Measurements from ENCODE around the gene KRTAP4-11. TPM values are rescaled to one million over a fixed set of nuclear protein-coding genes. Genes with fewer than 3 reads are reported as not detected.
"Not testable (repeated sequence)": the region's sequence is repeated elsewhere in the genome, so short reads cannot be mapped to it uniquely, and the experiment has no call there.

Gene KRTAP4-11
- polyA plus RNA-seq, 4 donors = not detected

GRCh38 chr17:41125064-41125463 is 6.9 kb upstream of the KRTAP4-11 start:
- no peak for DNase-seq (ENCODE audit: low read depth in 4 of 4, low spot score in 2 of 4)

DNA sequence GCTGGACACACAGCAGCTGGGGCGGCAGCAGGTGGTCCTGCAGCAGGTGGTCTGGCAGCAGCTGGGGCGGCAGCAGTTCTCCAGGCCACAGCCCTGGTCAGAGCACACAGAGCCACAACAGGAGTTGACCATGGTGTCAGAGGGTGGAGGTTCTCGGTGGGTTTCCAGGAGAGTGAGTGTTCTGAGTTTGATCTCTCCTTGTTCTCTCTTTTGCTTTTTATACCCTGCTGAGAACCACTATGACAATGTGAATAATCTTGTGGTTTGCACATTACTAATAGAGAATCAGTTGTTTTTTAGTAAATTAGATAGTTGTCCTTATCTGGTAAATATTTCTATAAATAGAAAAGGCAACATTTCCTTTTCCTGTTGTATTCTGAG is 5.8 kb upstream of the KRTAP4-11 start, which contains the start of gene KRTAP4-12:
TSS of gene KRTAP4-12 (minus strand) at position 192 of the 381 bp plus-strand sequence. CDS start at position 132, 60 bp downstream.
- DNase-seq (ENCODE audit: low read depth in 4 of 4, low spot score in 2 of 4) = not testable (repeated sequence)

DNA sequence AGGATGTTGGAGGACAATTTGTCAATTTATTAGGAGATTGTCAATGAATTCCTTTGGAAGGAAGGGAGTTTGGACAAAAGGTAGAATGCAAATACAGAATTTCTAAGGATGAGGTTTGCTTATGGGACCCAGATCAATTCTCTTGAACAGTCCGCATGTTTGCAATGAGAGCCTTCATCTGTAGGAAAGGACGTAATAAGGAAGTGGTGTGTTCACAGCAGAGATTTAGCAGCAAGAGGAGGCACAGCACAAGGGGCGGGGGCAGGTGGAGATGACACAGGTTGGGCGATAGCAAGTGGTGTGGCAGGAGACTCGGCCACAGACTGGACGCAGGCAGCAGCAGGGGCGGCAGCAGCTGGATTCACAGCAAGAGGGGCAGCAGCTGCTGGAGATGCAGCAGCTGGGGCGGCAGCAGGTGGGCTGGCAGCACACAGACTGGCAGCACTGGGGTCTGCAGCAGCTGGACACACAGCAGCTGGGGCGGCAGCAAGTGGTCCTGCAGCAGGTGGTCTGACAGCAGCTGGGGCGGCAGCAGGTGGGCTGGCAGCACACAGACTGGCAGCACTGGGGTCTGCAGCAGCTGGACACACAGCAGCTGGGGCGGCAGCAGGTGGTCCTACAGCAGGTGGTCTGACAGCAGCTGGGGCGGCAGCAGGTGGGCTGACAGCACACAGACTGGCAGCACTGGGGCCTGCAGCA is 5.3 kb upstream of the KRTAP4-11 start:
- not testable (repeated sequence) for DNase-seq (ENCODE audit: low read depth in 4 of 4, low spot score in 2 of 4)

DNA sequence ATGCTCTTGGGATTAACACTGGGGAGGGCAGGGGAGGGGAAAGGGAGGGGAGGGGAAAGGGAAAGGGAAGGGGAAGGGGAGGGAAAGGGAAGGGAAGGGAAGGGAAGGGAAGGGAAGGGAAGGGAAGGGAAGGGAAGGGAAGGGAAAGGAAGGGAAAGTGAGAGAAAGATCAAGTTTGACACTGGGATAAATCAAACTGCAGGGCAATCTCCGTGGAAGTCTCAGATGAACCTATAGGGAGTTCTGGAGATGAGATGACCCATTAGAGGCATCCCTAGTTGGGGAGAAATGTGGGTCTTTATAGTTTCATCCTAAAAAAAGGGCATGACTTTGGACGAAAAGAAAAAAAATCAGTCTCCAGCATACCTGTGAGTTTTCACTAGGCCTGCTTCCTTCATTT is 3.6 kb upstream of the KRTAP4-11 start:
- DNase-seq (ENCODE audit: low read depth in 4 of 4, low spot score in 2 of 4) = no peak

DNA sequence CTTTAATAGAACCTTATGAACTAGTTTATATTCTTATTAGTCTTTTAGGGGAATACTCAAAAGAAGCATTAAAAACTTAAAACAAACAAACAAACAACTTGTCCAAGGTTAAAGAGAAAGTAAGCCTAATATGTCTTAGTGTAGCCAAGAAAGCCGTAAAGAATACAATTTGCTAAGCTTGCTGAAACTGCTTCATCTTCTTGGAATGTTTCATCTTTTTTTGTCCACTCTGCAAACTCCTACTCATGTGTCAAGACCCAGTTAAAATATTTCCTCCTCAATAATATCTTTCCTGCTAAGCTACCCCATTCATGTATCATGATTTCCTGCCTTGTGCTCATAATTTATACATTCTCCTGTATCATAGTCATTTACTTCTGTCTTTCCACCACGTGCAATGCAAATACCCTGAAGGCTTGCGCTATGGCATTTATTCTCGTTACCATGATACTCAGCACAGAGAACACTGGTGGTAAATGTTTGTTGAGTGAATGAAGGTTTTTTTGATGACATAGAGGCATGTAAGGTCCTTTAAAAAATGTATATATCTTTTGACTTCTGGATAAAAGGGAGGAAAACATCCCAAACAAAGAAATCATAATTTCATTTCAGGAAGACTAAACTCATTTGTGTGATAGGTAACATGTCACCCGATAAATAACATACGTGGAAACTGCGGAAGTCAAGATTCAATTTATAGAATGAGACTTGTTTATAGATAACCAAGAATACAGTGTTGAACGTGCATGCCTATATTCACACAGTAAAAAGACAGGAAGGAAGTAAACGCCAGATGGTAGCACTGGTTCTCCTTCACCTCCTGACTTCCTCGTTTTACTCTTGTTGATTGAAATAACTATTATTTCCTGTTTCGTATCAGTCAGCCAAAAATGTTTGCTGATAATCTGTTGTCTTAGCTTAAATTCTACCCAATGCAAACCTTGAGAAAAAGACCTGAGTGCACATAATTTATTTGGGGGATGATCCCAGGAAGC is 1.8 kb upstream of the KRTAP4-11 start:
- not testable (repeated sequence) for DNase-seq (ENCODE audit: low read depth in 4 of 4, low spot score in 2 of 4)

DNA sequence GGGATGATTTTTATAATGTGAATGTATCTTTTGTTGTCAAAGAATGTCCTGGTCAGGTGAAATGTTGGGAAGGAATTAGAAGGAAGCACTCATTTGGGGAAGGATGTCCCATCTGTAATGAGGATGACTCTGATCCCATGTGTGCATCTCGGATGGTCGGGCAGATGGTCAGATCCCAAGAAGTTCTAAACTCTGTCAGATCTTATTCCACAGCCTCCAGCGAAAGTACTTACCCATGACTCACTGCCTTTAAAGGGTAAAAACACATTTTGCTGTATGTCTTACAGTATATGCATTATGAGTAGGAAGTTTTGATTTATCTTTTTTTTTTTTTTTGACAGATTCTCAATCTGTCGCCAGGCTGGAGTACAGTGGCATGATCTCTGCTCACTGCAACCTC is 548 bp upstream of the KRTAP4-11 start:
- DNase-seq (ENCODE audit: low read depth in 4 of 4, low spot score in 2 of 4) = no peak

- DNase-seq (ENCODE audit: low read depth in 4 of 4, low spot score in 2 of 4) = no peak
Observed at GRCh38 chr17:41116297-41116696, 1.9 kb downstream of the KRTAP4-11 start.

GRCh38 chr17:41111151-41111885 is 6.9 kb downstream of the KRTAP4-11 start:
- DNase-seq (ENCODE audit: low read depth in 4 of 4, low spot score in 2 of 4) = no peak

- not testable (repeated sequence) for DNase-seq (ENCODE audit: low read depth in 4 of 4, low spot score in 2 of 4)
Observed at GRCh38 chr17:41108728-41109386, 9.3 kb downstream of the KRTAP4-11 start.

- no peak for DNase-seq (ENCODE audit: low read depth in 4 of 4, low spot score in 2 of 4)
Observed at GRCh38 chr17:41107941-41108450, 10.2 kb downstream of the KRTAP4-11 start.

DNA sequence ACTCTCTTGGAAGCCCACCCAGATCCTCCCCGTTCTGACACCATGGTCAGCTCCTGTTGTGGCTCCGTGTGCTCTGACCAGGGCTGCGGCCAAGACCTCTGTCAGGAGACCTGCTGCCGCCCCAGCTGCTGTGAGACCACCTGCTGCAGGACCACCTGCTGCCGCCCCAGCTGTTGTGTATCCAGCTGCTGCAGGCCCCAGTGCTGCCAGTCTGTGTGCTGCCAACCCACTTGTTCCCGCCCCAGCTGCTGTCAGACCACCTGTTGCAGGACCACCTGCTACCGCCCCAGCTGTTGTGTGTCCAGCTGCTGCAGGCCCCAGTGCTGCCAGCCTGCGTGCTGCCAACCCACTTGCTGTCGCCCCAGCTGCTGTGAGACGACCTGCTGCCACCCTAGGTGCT is 12.8 kb downstream of the KRTAP4-11 start, which contains the start of gene KRTAP4-9:
TSS of gene KRTAP4-9 (plus strand) at position 43 of the 400 bp plus-strand sequence. CDS start at position 43, 0 bp downstream.
- DNase-seq (ENCODE audit: low read depth in 4 of 4, low spot score in 2 of 4) = not testable (repeated sequence)

- DNase-seq (ENCODE audit: low read depth in 4 of 4, low spot score in 2 of 4) = not testable (repeated sequence)
Observed at GRCh38 chr17:41104386-41105038, 13.7 kb downstream of the KRTAP4-11 start.

- no peak for DNase-seq (ENCODE audit: low read depth in 4 of 4, low spot score in 2 of 4)
Observed at GRCh38 chr17:41103896-41104295, 14.3 kb downstream of the KRTAP4-11 start.

GRCh38 chr17:41101586-41102259 is 16.4 kb downstream of the KRTAP4-11 start, which contains the start of gene KRTAP4-16:
KRTAP4-16 (minus strand) TSS chr17:41102209; CDS start chr17:41102209, 0 bp downstream.
- no peak for DNase-seq (ENCODE audit: low read depth in 4 of 4, low spot score in 2 of 4)

GRCh38 chr17:41099682-41100480 is 18.3 kb downstream of the KRTAP4-11 start:
- not testable (repeated sequence) for DNase-seq (ENCODE audit: low read depth in 4 of 4, low spot score in 2 of 4)

- no peak for DNase-seq (ENCODE audit: low read depth in 4 of 4, low spot score in 2 of 4)
Observed at GRCh38 chr17:41098481-41098880, 19.7 kb downstream of the KRTAP4-11 start.

DNA sequence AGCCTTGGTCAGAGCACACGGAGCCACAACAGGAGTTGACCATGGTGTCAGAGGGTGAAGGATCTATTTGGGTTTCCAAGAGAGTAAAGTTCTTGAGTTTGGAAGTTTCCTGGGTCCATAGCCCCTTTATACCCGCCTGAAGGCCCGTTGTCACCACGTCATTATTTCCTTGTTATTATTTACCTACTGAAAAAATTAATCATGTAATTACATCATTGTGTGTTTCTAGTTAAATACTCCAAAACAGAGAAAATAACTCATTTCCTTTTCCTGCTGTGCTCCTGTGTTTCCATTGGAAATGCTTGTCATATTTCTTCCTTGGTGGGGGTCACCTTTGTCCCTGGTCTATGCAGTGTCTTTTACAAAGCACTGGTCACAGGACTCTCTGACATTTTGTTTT is 20.1 kb downstream of the KRTAP4-11 start, which contains the start of gene KRTAP4-8:
TSS of gene KRTAP4-8 (minus strand) at position 101 of the 400 bp plus-strand sequence. CDS start at position 43, 58 bp downstream.
- DNase-seq (ENCODE audit: low read depth in 4 of 4, low spot score in 2 of 4) = no peak

DNA sequence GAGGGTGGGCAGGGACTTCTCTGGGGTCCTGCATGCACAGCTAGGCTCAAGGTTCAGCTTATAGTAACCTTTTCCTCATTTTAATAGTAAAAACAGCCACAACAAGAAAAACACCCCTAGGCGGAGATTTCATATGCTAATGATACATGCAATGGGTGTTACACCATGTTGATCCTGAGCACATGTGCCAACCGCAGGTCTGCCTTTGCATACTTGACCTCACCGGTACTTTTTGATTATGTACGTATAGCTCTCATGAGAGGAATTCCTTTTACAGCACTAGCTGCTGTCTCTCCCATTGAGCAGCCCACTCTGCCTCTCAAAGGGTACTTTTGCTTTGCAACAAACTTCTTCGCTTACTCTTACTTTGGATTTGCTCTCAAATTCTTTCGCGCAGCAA is 22.1 kb downstream of the KRTAP4-11 start:
- no peak for DNase-seq (ENCODE audit: low read depth in 4 of 4, low spot score in 2 of 4)
